Kidney (tissue), 14 donors: ENCODE measurements around the gene GBA2. TPM values are rescaled to one million over a fixed set of nuclear protein-coding genes. Genes with fewer than 3 reads are reported as not detected.

Experiments
- DNase-seq, 5 donors: peaks; one replicate each; pipeline ENCODE4 v3.0.0-alpha.2; 2013 to 2020
- FAIRE-seq: peaks from 2 replicates; lab custom pipeline; 2012; peaks lifted over from hg19 to GRCh38; lab: Jason Lieb, UNC
- H3K27ac ChIP-seq, 2 donors: one replicate each; pipeline ENCODE4 v1.7.0; 2013; ENCODE audit warnings: low read depth in 2 of 2, low read length in 2 of 2, inconsistent platforms in 1 of 2
- H3K27me3 ChIP-seq: one replicate; pipeline ENCODE4 v1.7.1; 2013; ENCODE audit warnings: low read length, inconsistent platforms; ENCODE audit not compliant: control insufficient read depth, insufficient read depth
- H3K36me3 ChIP-seq, 3 donors: one replicate each; pipeline versions ENCODE4 v1.7.0 to v1.7.1; 2013; ENCODE audit warnings: low read length in 3 of 3, control low read depth in 1 of 3, inconsistent platforms in 1 of 3; ENCODE audit not compliant: insufficient read depth in 3 of 3, control insufficient read depth in 2 of 3
- H3K4me1 ChIP-seq, 3 donors: one replicate each; pipeline versions ENCODE4 v1.7.0 to v1.7.1; 2013; ENCODE audit warnings: low read length in 3 of 3, inconsistent platforms in 1 of 3, low read depth in 1 of 3; ENCODE audit not compliant: control insufficient read depth in 2 of 3, insufficient read depth in 2 of 3
- H3K4me3 ChIP-seq, 3 donors: one replicate each; pipeline versions ENCODE4 v1.7.0 to v1.8.1; 2013; ENCODE audit warnings: low read length in 3 of 3, control low read depth in 1 of 3, inconsistent platforms in 1 of 3
- H3K9ac ChIP-seq, 3 donors: one replicate each; pipeline versions ENCODE4 v1.7.0 to v1.7.1; 2013; ENCODE audit warnings: low read length in 3 of 3, control low read depth in 1 of 3, inconsistent platforms in 1 of 3
- H3K9me3 ChIP-seq, 3 donors: one replicate each; pipeline versions ENCODE4 v1.7.0 to v1.7.1; 2013; ENCODE audit warnings: low read length in 3 of 3, control low read depth in 1 of 3, inconsistent platforms in 1 of 3; ENCODE audit not compliant: control insufficient read depth in 2 of 3, insufficient read depth in 1 of 3
- CTCF ChIP-seq: IDR thresholded peaks from 3 replicates; pipeline ENCODE4 v1.5.1; 2012; ENCODE audit warnings: mild to moderate bottlenecking, moderate library complexity, borderline replicate concordance; ENCODE audit not compliant: insufficient read depth; ENCODE audit errors: extremely low read depth
- intact Hi-C: fragments of 100-400 bp; cut with DNase I; formaldehyde crosslinking; loops from one replicate; pipeline ENCODE4 v1.11.1; 2022
- polyA plus RNA-seq: library from polyadenylated mRNA; stranded (reverse); fragments of 350-450 nt; fragmentation: Illumina TruSeq; extraction: RNeasy Lipid Tissue Mini Kit (QIAGEN cat#74804); gene quantifications from one replicate; pipeline ENCODE4 v1.2.3, GENCODE V29; 2014; ENCODE audit warnings: low read depth, low replicate concordance; ENCODE audit not compliant: insufficient read depth
- total RNA-seq: library from RNA; stranded (reverse); fragmentation: NEBNext Ultra II Directional; extraction: Animal tissue kit (Norgen Biotek cat#: 25700); gene quantifications from one replicate; pipeline ENCODE4 v1.2.1, GENCODE V29; 2021
- donor health status: control.
- donor health status: control.
- donor health status: control.
- donor health status: control.
- donor health status: control.
- donor health status: DM: yes; HTN: yes; CAD: no.
- donor health status: Normal renal cell carcinoma (clear cell type).

GBA2 gene
- total and polyA plus RNA-seq, 2 donors from 2014 or later, result 83.2 to 93.2 TPM

- Histone ChIP-seq H3K36me3 (peaks cover 25 to 98% (median 90%) of the 10 kb centered on the region in 3 donors), H3K27ac (no peak overlapping the region), H3K4me1 (peaks cover 0 to 6% (median 0%) of the 10 kb centered on the region in 3 donors), H3K9ac (no peak overlapping the region), H3K27me3 (no peaks in the 10 kb centered on the region), H3K9me3 (no peaks in the 10 kb centered on the region), H3K4me3 (no peak overlapping the region)
- FAIRE-seq, result no peak
- no peak for TF ChIP-seq CTCF
- peak in 1 of 5 donors; percentile 52 for DNase-seq
- intact Hi-C loops, result no loop called here
Measured at GRCh38 chr9:35717132-35717870, 31.7 kb downstream of the GBA2 start.

- Histone ChIP-seq H3K9me3 (no peaks in the 10 kb centered on the region), H3K4me1 (peaks cover 0 to 11% (median 0%) of the 10 kb centered on the region in 3 donors), H3K36me3 (peaks cover 17 to 98% (median 86%) of the 10 kb centered on the region in 3 donors), H3K27me3 (no peaks in the 10 kb centered on the region), H3K4me3 (no peak overlapping the region), H3K9ac (no peak overlapping the region), H3K27ac (no peak overlapping the region)
- FAIRE-seq (no peak), DNase-seq (peak in 1 of 5 donors; percentile 59)
- no peak for TF ChIP-seq CTCF
- intact Hi-C loops, result no loop called here
Measured at GRCh38 chr9:35716230-35716629, 32.8 kb downstream of the GBA2 start.

- Histone ChIP-seq H3K9ac (no peak overlapping the region), H3K27me3 (no peaks in the 10 kb centered on the region), H3K4me1 (peaks cover 0 to 11% (median 0%) of the 10 kb centered on the region in 3 donors), H3K27ac (no peak overlapping the region), H3K9me3 (no peaks in the 10 kb centered on the region), H3K36me3 (peaks cover 12 to 95% (median 80%) of the 10 kb centered on the region in 3 donors), H3K4me3 (no peak overlapping the region)
- intact Hi-C loops, result no loop called here
- DNase-seq (peak in 1 of 5 donors; percentile 50), FAIRE-seq (no peak)
- TF ChIP-seq CTCF, result no peak
Measured at GRCh38 chr9:35714579-35715252, 34.3 kb downstream of the GBA2 start.
